Measurements from ENCODE around the gene SIRPD. TPM values are rescaled to one million over a fixed set of nuclear protein-coding genes. Genes with fewer than 3 reads are reported as not detected.

The SIRPD gene
- total and polyA plus RNA-seq, 2 of the 8 experiments (the other 6 are each of a cell fraction or from before 2014, with no cell fraction given) = not detected

DNA sequence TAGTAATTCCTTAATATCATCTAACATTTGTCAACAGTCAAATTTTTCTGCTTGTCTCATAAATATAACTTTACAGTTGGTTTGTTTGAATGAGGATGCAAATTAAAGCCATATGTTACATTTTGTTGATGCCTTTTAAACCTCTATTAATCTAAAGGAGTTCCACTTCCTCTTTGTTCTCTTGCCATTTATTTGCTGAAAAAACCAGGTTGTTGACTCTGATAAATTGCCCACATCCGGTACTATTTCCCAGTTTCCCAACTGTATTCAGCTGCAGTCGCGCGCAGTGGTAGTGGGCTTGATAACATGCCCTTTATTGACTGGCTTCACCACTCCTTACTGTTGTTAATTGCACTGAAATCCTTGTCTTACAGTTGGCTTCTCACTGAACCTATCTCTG, 33.5 kb downstream of the SIRPD start:
- Histone ChIP-seq H3K4ac (replicated peaks; ENCODE audit: insufficient read length, low read depth, low read length) (no peak overlapping the region), H3K56ac (replicated peaks; ENCODE audit: insufficient read length, low read depth, low read length) (no peak overlapping the region), H4K8ac (ENCODE audit: extremely low read depth, insufficient read depth, low read length) (no peak overlapping the region), H3K18ac (ENCODE audit: extremely low read depth, low read length) (no peak overlapping the region), H4K91ac (replicated peaks; ENCODE audit: insufficient read length, low read length) (no peak overlapping the region), H2BK5ac (ENCODE audit: low read depth, low read length) (no peak overlapping the region), H2BK120ac (replicated peaks; ENCODE audit: low read depth, low read length) (no peak overlapping the region), H3K27ac (ENCODE audit: low read depth, low read length) (no peak overlapping the region), H3K36me3 (ENCODE audit: control insufficient read depth in 2 of 4, insufficient read depth in 4 of 4, low read length in 3 of 4) (no peaks in the 10 kb centered on the region), H4K20me1 (replicated peaks in 1 of 2; ENCODE audit: control insufficient read depth in 1 of 2, insufficient read depth in 2 of 2, low read length in 2 of 2) (no peaks in the 10 kb centered on the region), H3K79me1 (ENCODE audit: low read depth, low read length) (no peaks in the 10 kb centered on the region), H2AFZ (ENCODE audit: low read length) (no peak overlapping the region), H3K9ac (replicated peaks in 1 of 4; ENCODE audit: extremely low read depth in 1 of 4, low read depth in 3 of 4, low read length in 3 of 4) (no peak overlapping the region), H3K4me1 (replicated peaks in 1 of 4; ENCODE audit: control insufficient read depth in 3 of 4, insufficient read depth in 4 of 4, low read length in 3 of 4) (no peaks in the 10 kb centered on the region; a peak in 2 of 7 replicates), H3K9me3 (ENCODE audit: insufficient read depth in 2 of 2, low read depth in 1 of 2, low read length in 1 of 2) (no peaks in the 10 kb centered on the region), H2BK20ac (ENCODE audit: low read length) (no peak overlapping the region), H3K14ac (ENCODE audit: insufficient read length) (no peak overlapping the region), H3K4me3 (ENCODE audit: extremely low read depth in 1 of 4, insufficient read depth in 2 of 4, low read depth in 3 of 4, low read length in 4 of 4) (no peak overlapping the region), H2BK12ac (ENCODE audit: low read depth, low read length) (no peak overlapping the region), H3K4me2 (ENCODE audit: insufficient read depth in 1 of 2, low read depth in 2 of 2, low read length in 2 of 2) (no peak overlapping the region), H3K23me2 (ENCODE audit: low read depth, low read length) (no peaks in the 10 kb centered on the region), H3K79me2 (ENCODE audit: control insufficient read depth in 1 of 2, insufficient read depth in 2 of 2, low read length in 2 of 2) (no peaks in the 10 kb centered on the region), H4K5ac (ENCODE audit: insufficient read length, low read depth, low read length) (no peak overlapping the region), H3K23ac (ENCODE audit: insufficient read length) (no peak overlapping the region), H2BK15ac (ENCODE audit: low read length) (no peak overlapping the region), H2AK5ac (ENCODE audit: low read depth, low read length) (no peak overlapping the region), H3K27me3 (replicated peaks in 1 of 4; ENCODE audit: control insufficient read depth in 3 of 4, extremely low read depth in 1 of 4, insufficient read depth in 3 of 4, low read length in 3 of 4) (peaks cover 0 to 3% (median 0%) of the 10 kb centered on the region in 4 experiments; a peak in 1 of 7 replicates)
- no peak for FAIRE-seq
- 96% methylated on average over 4 of the region's 4 CpGs; no CpG with 5 or more reads in 1 of the 2 experiments for WGBS, 2 experiments (ENCODE audit: extremely low coverage in 1 of 2, insufficient coverage in 1 of 2, insufficient read length in 1 of 2, insufficient replicate concordance in 2 of 2, low coverage in 1 of 2, low lambda C conversion rate in 2 of 2, missing lambda C conversion rate in 1 of 2)
- no peak for DNase-seq (ENCODE audit: low read depth in 1 of 2, low spot score in 2 of 2)
- ChIA-PET CTCF (ENCODE audit: partially characterized antibody) (interaction anchor here (0.6 to 1.7 kb wide), 2 partner anchors 9 to 253 kb away, joined by 3 to 7 read pairs; no protein-coding TSS in a partner anchor), POLR2A (ENCODE audit: partially characterized antibody) (no interaction called here)
- TF ChIP-seq MAFK (IDR thresholded peaks at IDR 0.05; ENCODE audit: low read depth, low read length) (no peak), SAP30 (IDR thresholded peaks at IDR 0.05; ENCODE audit: insufficient read depth, insufficient replicate concordance, low read length) (no peak), EZH2 (IDR thresholded peaks at IDR 0.05; ENCODE audit: low read depth, low read length, severe bottlenecking) (no peak), SP2 (IDR thresholded peaks at IDR 0.05; ENCODE audit: low read length) (no peak), EP300 (IDR thresholded peaks at IDR 0.05; ENCODE audit: borderline replicate concordance in 1 of 2, low read depth in 2 of 2, low read length in 2 of 2) (no peak)
- TF ChIP-seq, protein P1, sequence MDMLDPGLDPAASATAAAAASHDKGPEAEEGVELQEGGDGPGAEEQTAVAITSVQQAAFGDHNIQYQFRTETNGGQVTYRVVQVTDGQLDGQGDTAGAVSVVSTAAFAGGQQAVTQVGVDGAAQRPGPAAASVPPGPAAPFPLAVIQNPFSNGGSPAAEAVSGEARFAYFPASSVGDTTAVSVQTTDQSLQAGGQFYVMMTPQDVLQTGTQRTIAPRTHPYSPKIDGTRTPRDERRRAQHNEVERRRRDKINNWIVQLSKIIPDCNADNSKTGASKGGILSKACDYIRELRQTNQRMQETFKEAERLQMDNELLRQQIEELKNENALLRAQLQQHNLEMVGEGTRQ (IDR thresholded peaks at IDR 0.05; ENCODE audit: low read length) = no peak
- TF ChIP-seq, protein P2, sequence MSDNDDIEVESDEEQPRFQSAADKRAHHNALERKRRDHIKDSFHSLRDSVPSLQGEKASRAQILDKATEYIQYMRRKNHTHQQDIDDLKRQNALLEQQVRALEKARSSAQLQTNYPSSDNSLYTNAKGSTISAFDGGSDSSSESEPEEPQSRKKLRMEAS (IDR thresholded peaks at IDR 0.05) = no peak

Data from H1 (cell line).